Measurements from ENCODE around the gene HS3ST1.
A peak's percentile ranks its signal among the peaks of the same experiment; 100 is the strongest.

HS3ST1 gene

GRCh38 chr4:11428231-11428898 lies at the start of gene HS3ST1:
HS3ST1 (minus strand) TSS chr4:11428894; CDS start chr4:11400005, 28,889 bp downstream.
- peak; percentile 5 for DNase-seq
- ATAC-seq: no peak

GRCh38 chr4:11475871-11476270 lies 47.2 kb upstream of the HS3ST1 start:
- no peak for ATAC-seq
- no peak for DNase-seq

DNA sequence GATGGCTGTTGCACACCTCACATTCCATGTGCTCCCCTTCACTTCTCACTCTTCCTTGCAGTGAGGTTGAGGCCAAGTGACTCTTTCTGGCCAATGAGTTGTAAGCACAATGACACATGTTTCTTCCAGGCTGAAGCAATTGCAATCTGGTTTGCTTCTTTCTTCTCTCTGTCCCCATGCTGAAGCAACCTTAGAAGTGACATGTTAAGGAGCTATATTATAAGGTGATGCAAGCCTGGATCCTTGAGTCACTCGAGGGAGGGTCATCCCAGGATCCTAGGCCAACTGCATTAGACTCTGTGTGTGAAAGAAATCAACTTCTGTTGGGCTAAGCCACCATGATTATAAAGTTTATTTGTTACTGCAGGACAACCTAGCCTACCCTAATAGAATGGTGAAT lies 45.5 kb upstream of the HS3ST1 start:
- no peak for DNase-seq
- no peak for ATAC-seq

GRCh38 chr4:11472535-11472934 lies 43.8 kb upstream of the HS3ST1 start:
- ATAC-seq: no peak
- no peak for DNase-seq

GRCh38 chr4:11471618-11472017 lies 42.9 kb upstream of the HS3ST1 start:
- ATAC-seq: peak; percentile 93
- peak; percentile 30 for DNase-seq

DNA sequence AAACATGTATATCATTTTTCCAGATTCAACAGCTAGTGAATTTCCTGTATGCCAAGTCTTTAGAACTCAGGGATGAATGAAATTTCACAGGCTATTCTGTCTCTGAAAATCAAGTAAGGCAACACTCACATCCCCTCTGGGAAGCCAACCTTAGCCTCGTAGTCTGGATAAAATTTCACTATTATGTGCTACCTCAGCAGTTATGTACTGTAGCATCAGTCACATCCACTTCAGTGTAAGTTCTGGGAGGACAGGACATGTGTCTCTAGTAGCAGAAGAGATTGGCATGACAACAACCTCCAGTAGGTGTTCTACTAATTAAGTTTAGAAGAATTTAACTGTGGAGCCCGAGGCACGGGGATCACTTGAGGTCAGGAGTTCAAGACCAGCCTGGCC lies 42.4 kb upstream of the HS3ST1 start:
- ATAC-seq (no peak), DNase-seq (no peak)

GRCh38 chr4:11470438-11471045 lies 41.8 kb upstream of the HS3ST1 start:
- DNase-seq (peak; percentile 22), ATAC-seq (no peak)

GRCh38 chr4:11469650-11470437 lies 41.1 kb upstream of the HS3ST1 start:
- DNase-seq (no peak), ATAC-seq (no peak)

DNA sequence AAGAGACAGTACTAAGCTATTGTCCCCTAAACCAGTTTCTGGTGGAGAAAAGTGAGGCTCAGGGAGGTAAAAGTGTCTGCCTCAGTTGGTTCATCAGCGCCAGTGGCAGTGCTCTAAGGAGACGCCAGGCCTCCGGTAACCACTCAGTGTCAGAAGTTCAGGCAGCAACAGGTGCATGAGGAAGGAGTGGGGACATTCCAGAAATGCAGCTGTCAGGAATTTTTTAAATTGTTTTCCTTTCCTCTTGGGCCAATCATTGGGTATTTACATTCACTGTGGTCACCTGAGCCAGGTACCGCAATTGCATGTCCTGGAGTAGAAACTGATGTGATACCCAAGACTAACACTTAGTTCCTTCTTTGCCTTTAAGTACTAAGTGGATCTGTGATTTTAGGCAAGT lies 40.2 kb upstream of the HS3ST1 start:
- DNase-seq: no peak

DNA sequence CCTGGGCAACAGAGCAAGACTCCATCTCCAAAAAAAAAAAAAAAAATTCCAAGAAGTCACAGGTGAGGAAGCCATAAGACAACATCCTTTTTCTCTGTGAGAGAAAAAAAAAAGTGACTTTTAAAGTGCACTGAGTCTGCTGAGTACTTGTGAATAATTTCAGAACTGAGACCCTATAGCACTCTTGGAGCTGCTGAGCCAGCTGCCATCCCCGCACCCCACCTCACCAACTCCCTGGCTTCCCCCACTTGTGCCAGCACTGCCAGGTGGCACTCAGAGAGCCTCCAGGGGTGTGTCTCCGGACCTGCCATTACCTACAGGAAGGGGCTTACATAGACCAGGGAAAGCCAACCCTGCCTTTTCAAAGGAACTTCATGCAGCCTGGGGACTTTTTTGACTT lies 39.2 kb upstream of the HS3ST1 start:
- no peak for ATAC-seq

More for the DNA sequence above, 40.2 kb upstream of the HS3ST1 start:
- ATAC-seq: no peak

DNA sequence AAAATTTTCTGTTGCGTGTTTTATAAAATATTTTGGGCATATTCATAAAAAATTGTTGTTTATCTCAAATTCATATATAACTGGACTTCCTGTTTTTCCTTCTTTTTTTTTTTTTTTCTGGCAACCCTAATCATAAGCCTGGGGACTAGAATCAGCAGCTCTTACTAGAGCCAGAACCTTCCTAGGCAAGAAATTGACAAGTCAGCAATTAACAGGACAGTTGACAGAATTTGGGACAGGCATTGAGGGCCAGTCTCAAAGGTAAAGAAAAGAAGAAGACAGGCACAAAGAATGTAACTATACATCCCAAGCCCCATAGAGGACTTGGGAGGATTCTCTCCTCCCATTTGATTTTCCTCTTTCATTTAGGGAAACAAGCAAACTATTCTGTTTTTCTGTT lies 35.0 kb upstream of the HS3ST1 start:
- DNase-seq: no peak
- no peak for ATAC-seq

More for the DNA sequence above, 39.2 kb upstream of the HS3ST1 start:
- no peak for DNase-seq

DNA sequence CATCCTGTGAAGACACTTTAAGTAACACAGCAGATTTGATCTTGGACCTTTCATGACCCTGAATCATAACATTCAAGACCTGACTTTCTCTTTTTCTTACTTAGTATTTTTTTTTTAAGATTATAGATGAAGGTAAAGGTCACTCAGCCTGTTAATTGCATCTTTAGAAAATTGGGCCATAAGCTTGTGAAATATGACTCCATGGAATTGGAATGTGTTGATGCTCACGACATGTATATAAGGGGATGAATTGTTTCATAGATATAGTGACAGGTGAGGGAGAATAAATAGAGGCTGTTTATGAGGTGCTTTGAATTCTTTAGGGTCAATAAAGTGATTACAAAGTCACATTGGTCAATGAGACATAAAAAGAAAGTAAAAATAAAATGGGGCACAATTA lies 27.7 kb upstream of the HS3ST1 start:
- DNase-seq: no peak
- no peak for ATAC-seq

GRCh38 chr4:11455201-11455835 lies 26.6 kb upstream of the HS3ST1 start:
- no peak for DNase-seq
- ATAC-seq: no peak

DNA sequence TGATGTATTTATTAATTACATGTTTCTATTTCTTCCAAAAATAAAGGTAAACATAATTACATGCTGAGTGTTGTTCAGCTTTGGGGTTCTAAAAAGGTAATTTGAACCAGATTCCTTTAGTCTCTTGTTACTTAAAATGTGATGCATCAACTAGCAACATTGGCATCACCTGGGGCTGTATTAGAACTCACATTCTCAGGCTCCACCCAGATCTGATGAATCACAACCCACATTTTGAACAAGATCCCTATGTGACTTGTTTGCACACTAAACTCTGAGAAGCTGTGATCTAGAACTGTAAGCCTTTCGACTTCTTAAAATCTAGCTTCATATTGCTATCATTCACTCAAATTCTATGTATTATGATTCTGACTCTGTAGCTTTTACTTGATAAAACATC lies 23.0 kb upstream of the HS3ST1 start:
- DNase-seq: no peak
- ATAC-seq: no peak

DNA sequence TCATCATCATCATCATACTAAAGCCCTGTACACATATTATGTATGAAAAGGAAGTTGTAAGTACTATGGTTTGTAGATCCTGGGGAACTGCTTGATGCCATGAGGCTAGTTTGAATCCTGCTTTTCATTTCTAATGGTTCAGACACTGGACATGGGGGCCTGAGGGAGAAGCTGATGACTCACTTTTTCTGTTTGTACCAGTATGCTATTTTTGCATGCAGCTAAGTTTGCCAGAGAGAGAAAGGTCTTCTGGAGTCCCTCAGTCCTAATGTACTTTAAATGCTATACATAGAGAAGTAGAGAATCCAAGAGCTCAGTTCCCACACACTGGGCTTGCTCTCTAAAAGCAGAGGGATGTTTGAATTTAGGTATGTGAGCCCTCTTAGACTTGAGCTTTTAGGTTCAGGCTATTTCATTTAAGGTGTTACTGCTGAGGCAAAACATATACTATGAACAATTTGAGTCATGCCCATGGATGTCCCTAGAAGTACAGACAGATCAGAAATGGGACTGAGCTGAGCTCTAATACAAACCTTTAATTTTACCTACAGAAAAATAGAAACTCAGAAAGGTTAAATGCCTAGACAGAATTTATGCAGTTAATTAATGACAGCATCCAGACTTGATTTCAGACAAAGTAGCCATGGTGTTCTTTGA lies 17.6 kb upstream of the HS3ST1 start:
- no peak for ATAC-seq
- DNase-seq: no peak

- ATAC-seq (no peak), DNase-seq (no peak)
Observed at GRCh38 chr4:11441194-11441556, 12.5 kb upstream of the HS3ST1 start.

DNA sequence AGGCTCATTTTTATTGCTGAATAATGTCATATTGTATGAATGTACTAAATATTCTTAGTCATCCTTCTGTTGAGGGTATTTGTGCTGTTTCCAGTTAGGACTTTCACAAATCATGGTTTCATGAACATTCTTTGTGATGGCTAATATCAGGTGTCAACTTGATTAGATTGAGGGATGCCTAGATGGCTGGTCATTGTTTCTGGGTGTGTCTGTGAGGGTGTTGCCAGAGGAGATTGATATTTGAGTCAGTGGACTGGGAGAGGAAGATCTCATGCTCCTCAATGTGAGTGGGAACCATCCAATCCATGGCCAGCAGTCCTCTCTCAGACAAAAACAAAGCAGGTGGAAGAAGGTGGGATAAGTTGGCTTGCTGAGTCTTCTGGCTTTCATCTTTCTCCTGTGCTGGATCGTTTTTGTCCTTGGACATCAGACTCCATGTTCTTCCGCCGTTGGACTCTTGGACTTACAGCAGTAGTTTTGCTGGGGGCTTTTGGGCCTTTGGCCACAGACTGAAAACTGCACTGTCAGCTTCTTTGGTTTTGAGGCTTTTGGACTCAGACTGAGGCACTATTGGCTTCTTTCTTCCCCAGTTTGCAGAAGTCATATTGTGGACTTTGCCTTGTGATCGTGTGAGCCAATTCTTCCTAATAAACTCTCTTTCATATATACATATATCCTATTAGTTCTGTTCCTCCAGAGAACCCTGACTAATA lies 11.9 kb upstream of the HS3ST1 start:
- no peak for DNase-seq
- ATAC-seq: no peak

- DNase-seq (no peak), ATAC-seq (no peak)
Observed at GRCh38 chr4:11439836-11440235, 11.1 kb upstream of the HS3ST1 start.

DNA sequence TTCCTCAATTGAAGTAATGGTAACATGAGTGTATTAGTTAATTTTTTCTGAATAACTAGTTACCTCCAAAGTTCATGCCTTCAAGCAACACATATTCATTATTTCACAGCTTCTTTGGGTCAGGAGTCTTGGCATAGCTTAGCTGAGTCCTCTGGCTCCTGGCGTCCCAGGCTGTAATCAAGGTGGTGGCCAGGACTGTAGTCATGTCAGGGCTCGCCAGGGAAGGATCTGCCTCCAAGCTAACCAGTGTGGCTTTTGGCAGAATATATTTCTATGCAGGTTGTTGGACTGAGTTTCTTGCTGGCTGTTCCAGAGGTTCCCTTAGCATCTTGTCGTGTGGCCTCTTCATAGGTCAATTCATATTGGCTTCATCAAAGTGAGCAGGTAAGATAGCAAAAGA lies 10.0 kb upstream of the HS3ST1 start:
- ATAC-seq (no peak), DNase-seq (no peak)

DNA sequence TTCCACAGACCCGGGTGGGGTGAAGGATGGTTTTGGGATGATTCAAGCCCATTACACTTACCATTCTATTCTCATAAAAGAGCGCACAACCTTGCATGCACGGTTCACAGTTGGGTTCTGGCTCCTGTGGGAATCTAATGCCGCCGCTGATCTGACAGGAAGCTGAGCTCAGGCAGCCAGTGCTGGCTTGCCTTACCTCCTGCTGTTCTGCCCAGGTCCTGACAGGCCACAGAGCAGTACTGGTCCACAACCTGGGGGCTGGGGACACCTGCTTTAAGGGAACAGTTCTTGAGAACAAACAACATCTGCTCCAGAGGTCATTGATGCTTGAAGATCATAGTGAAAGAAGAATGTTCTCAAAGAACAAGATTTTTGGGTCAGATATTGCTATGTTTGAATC lies 8.0 kb upstream of the HS3ST1 start:
- DNase-seq (no peak), ATAC-seq (no peak)

DNA sequence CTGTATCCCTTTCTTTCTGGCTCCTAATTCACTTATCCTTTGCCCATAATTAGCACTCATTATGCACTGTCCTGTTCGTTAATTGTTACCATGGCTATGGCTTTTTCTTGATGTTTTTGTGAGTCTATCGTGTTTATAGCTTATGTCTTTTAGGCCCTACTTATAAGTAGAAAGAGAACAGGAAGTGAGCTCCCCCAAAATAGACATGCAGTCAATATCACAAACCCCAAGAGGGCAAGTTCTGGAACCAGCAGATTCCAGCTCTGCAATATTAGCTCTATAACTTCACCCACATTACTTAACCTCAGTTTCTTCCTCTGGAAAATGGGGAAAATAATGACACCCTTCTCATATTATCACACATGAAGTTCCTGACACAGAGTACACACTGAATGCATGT lies 7.4 kb upstream of the HS3ST1 start:
- no peak for ATAC-seq
- DNase-seq: no peak

GRCh38 chr4:11435557-11435956 lies 6.9 kb upstream of the HS3ST1 start:
- no peak for ATAC-seq
- no peak for DNase-seq
